Measurements from ENCODE around the gene ARHGAP12. TPM values are rescaled to one million over a fixed set of nuclear protein-coding genes. Genes with fewer than 3 reads are reported as not detected.

The ARHGAP12 gene, protein sequence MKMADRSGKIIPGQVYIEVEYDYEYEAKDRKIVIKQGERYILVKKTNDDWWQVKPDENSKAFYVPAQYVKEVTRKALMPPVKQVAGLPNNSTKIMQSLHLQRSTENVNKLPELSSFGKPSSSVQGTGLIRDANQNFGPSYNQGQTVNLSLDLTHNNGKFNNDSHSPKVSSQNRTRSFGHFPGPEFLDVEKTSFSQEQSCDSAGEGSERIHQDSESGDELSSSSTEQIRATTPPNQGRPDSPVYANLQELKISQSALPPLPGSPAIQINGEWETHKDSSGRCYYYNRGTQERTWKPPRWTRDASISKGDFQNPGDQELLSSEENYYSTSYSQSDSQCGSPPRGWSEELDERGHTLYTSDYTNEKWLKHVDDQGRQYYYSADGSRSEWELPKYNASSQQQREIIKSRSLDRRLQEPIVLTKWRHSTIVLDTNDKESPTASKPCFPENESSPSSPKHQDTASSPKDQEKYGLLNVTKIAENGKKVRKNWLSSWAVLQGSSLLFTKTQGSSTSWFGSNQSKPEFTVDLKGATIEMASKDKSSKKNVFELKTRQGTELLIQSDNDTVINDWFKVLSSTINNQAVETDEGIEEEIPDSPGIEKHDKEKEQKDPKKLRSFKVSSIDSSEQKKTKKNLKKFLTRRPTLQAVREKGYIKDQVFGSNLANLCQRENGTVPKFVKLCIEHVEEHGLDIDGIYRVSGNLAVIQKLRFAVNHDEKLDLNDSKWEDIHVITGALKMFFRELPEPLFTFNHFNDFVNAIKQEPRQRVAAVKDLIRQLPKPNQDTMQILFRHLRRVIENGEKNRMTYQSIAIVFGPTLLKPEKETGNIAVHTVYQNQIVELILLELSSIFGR
- total RNA-seq, result 7.9 and 13.5 TPM in 2 replicates

DNA sequence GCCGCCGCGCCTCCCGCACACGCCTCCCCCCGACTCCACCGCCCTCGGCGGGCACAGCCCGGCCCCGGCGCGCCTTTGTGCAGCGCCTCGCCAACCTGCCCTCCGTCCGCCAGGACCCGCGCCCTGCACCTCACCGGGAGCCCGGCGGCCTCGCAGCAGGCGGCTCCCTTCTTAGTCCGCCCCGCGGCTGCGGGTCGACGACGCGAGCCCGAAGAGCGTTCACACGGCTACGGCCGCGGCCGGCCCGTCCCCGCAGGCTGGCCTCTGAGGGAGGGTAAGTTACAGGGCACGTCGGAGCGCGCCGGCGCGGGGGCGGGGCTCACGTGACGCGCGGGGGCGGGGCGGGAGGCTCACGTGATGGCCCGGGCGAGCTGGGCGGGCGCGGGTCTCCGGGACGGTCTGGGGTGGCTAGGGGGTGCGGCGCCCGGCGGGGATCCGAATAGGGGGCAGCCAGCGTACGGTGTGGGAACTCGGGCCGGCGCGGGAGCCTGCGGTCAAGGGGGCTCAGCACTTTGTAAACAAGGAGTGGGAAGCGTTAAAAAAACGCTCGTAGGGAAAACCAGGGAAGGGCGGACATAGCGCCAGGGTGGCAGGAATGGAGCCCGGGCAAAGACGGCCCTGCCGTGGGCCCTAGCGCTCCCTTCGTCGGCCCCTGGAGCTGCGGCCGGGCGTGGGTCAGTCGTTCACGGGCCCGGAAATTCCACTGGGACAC is at the start of gene ARHGAP12:
TSS of gene ARHGAP12 (minus strand) at position 283 of the 712 bp plus-strand sequence. CDS start 19,976 bp downstream, outside the sequence.

Other genes with a start within 250 kb of the ARHGAP12 start
- 91.7 and 107 TPM in 2 replicates for gene KIF5B, start 127.6 kb upstream of the ARHGAP12 start, total RNA-seq